ENCODE data around the gene LIPN. TPM values are rescaled to one million over a fixed set of nuclear protein-coding genes. Genes with fewer than 3 reads are reported as not detected.

Gene LIPN
- total RNA-seq, 1 experiment from 2014 or later = not detected

GRCh38 chr10:88742448-88742847 is 17.4 kb upstream of the LIPN start:
- WGBS (ENCODE audit: extremely low coverage, insufficient read length, low lambda C conversion rate) = no CpG with 5 or more reads among the region's 1 CpG
- H3K27me3 Mint-ChIP-seq (ENCODE audit: low read depth) = peaks cover 9% of the 10 kb centered on the region

More at GRCh38 chr10:88742448-88742847, 17.4 kb upstream of the LIPN start:
- Mint-ChIP-seq H3K9me3 (peaks cover 0 to 6% of the 10 kb centered on the region in 2 experiments; a peak in 3 of 5 replicates), H3K4me3 (no peak overlapping the region), H3K27ac (no peak overlapping the region), H3K4me1 (peaks cover 0 to 2% of the 10 kb centered on the region in 2 experiments; a peak in 1 of 4 replicates), H3K36me3 (ENCODE audit: insufficient read depth in 1 of 3, low read depth in 3 of 3) (0 out of 7 replicates have a peak, but pooled peaks cover 0 to 3% (median 0%) of the 10 kb centered on the region in 3 experiments)
- Histone ChIP-seq H4K8ac (replicated peaks; ENCODE audit: insufficient read length, low read depth, low read length) (no peak overlapping the region), H2BK5ac (ENCODE audit: insufficient read length, low read length) (no peak overlapping the region), H3K18ac (ENCODE audit: insufficient read length, low read depth, low read length) (no peak overlapping the region), H4K91ac (ENCODE audit: insufficient read length, low read depth, low read length) (no peak overlapping the region), H2BK120ac (ENCODE audit: low read depth, low read length, poor library complexity, severe bottlenecking) (no peak overlapping the region), H3K27ac (ENCODE audit: insufficient read length, low read depth, low read length) (no peak overlapping the region), H4K5ac (ENCODE audit: insufficient read length, low read depth, low read length) (no peak overlapping the region), H3K79me2 (ENCODE audit: insufficient read depth, low read length) (no peaks in the 10 kb centered on the region), H2BK15ac (ENCODE audit: low read depth, low read length) (no peak overlapping the region), H3K23me2 (ENCODE audit: insufficient read length, low read depth, low read length, poor library complexity, severe bottlenecking) (no peaks in the 10 kb centered on the region), H2BK12ac (ENCODE audit: insufficient read length, low read depth, low read length) (no peak overlapping the region), H3K23ac (ENCODE audit: insufficient read length, low read depth, low read length) (no peak overlapping the region), H3K27me3 (ENCODE audit: insufficient read depth, low read length) (no peaks in the 10 kb centered on the region), H3T11ph (ENCODE audit: low read length) (no peak overlapping the region), H3K4me1 (ENCODE audit: insufficient read depth, low read length) (no peaks in the 10 kb centered on the region), H2AK5ac (ENCODE audit: insufficient read length, low read length) (no peak overlapping the region), H3K4ac (ENCODE audit: low read depth, low read length) (no peak overlapping the region), H3K4me2 (ENCODE audit: insufficient read depth, insufficient read length, low read length) (no peak overlapping the region), H4K20me1 (ENCODE audit: control insufficient read depth, insufficient read depth, insufficient read length) (no peaks in the 10 kb centered on the region), H3K79me1 (ENCODE audit: insufficient read depth, low read depth, low read length, poor library complexity, severe bottlenecking) (no peaks in the 10 kb centered on the region), H3K9ac (ENCODE audit: extremely low read depth, insufficient read length, low read length) (no peak overlapping the region), H2BK20ac (ENCODE audit: low read depth, low read length, poor library complexity, severe bottlenecking) (no peak overlapping the region), H2AFZ (ENCODE audit: low read length) (no peak overlapping the region), H3K56ac (ENCODE audit: insufficient read length, low read depth, low read length) (no peak overlapping the region), H3K14ac (ENCODE audit: insufficient read depth, low read length) (no peak overlapping the region), H3K9me3 (ENCODE audit: control insufficient read depth, low read depth, low read length) (no peaks in the 10 kb centered on the region)
- DNase-seq = no peak
- no peak for TF ChIP-seq CTCF (conservative IDR thresholded peaks at IDR 0.05)
